HepG2 (cell line): ENCODE measurements around the gene AJUBA. TPM values are rescaled to one million over a fixed set of nuclear protein-coding genes. Genes with fewer than 3 reads are reported as not detected.

Experiments used
- AFF4 ChIP-seq: sonication (generic); formaldehyde crosslinking; IDR thresholded peaks from 2 replicates; pipeline ENCODE4 v1.4.0; 2020; ENCODE audit warnings: missing genetic modification reagents
- CBX2 ChIP-seq, 2 experiments: fragments of 200-600 bp in 1 of 2; sonication (generic); formaldehyde crosslinking in 1 of 2; IDR thresholded peaks; 2 replicates each; pipeline versions ENCODE4 v1.7.0 to v1.8.1; 2018 to 2022; ENCODE audit warnings: low read depth in 2 of 2, low read length in 1 of 2, mild to moderate bottlenecking in 1 of 2, missing genetic modification reagents in 1 of 2
- CCAR2 ChIP-seq: fragments of 200-400 bp; formaldehyde crosslinking; optimal IDR thresholded peaks from 2 replicates; pipeline ENCODE3; 2018; ENCODE audit warnings: low read depth, mild to moderate bottlenecking, low read length, moderate library complexity
- CENPT ChIP-seq: sonication (generic); formaldehyde crosslinking; IDR thresholded peaks from 2 replicates; pipeline ENCODE4 v1.8.0; 2022; ENCODE audit warnings: low read depth, mild to moderate bottlenecking, moderate library complexity, missing genetic modification reagents
- CHD4 ChIP-seq: fragments of 200-600 bp; sonication (generic); IDR thresholded peaks from 2 replicates; pipeline ENCODE4 v1.7.0; 2017; ENCODE audit warnings: mild to moderate bottlenecking, low read length, borderline replicate concordance
- ELF1 ChIP-seq: sonication (generic); formaldehyde crosslinking; IDR thresholded peaks from 2 replicates; pipeline ENCODE4 v1.4.0; 2020; ENCODE audit warnings: missing genetic modification reagents
- ELF4 ChIP-seq: sonication (generic); formaldehyde crosslinking; IDR thresholded peaks from 2 replicates; pipeline ENCODE4 v1.5.0; 2020; ENCODE audit warnings: missing genetic modification reagents, mild to moderate bottlenecking, moderate library complexity, borderline replicate concordance
- FOXP4 ChIP-seq: sonication (generic); formaldehyde crosslinking; IDR thresholded peaks from 2 replicates; pipeline ENCODE4 v1.4.0; 2020; ENCODE audit warnings: missing genetic modification reagents
- KDM6A ChIP-seq: IDR thresholded peaks from 2 replicates; pipeline ENCODE4 v1.6.1; 2016; ENCODE audit warnings: low read depth
- NCOA1 ChIP-seq: sonication (generic); formaldehyde crosslinking; IDR thresholded peaks from 2 replicates; pipeline ENCODE4 v1.9.0; 2021; ENCODE audit warnings: missing genetic modification reagents
- NFIB ChIP-seq: sonication (generic); formaldehyde crosslinking; IDR thresholded peaks from 2 replicates; pipeline ENCODE4 v1.9.0; 2021; ENCODE audit warnings: missing genetic modification reagents, mild to moderate bottlenecking, borderline replicate concordance
- TRIM22 ChIP-seq: fragments of 450-650 bp; IDR thresholded peaks from 2 replicates; pipeline ENCODE4 v1.6.1; 2017
- ZFY ChIP-seq: sonication (generic); formaldehyde crosslinking; IDR thresholded peaks from 2 replicates; pipeline ENCODE4 v1.4.0; 2020; ENCODE audit warnings: missing genetic modification reagents
- ZNF281 ChIP-seq: sonication (generic); formaldehyde crosslinking; IDR thresholded peaks from 2 replicates; pipeline ENCODE4 v1.4.0; 2020; ENCODE audit warnings: missing genetic modification reagents, borderline replicate concordance
- ZNF557 ChIP-seq: sonication (generic); formaldehyde crosslinking; IDR thresholded peaks from 2 replicates; pipeline ENCODE4 v1.4.0; 2020; ENCODE audit warnings: missing genetic modification reagents
- ZNF577 ChIP-seq: sonication (generic); formaldehyde crosslinking; IDR thresholded peaks from 2 replicates; pipeline ENCODE4 v1.4.0; 2020; ENCODE audit warnings: mild to moderate bottlenecking, low read depth, missing genetic modification reagents, borderline replicate concordance
- polyA plus RNA-seq, 8 experiments: library from polyadenylated mRNA; depleted of rRNA in 3 of 8; stranded (reverse) in 7 of 8; unstranded in 1 of 8; fragments of >200 nt; fragmentation: Illumina TruSeq in 4 of 8; extraction: Trizol in 4 of 8; gene quantifications; 2 replicates each; pipeline versions ENCODE4 v1.2.1 to v1.2.3, GENCODE V29; 2011 to 2016; ENCODE audit warnings: low read depth in 4 of 8, missing spikeins in 1 of 8, mixed read lengths in 1 of 8; ENCODE audit not compliant: insufficient read depth in 1 of 8
- total RNA-seq, 5 experiments: library from RNA; depleted of rRNA; stranded (reverse); fragments of >200 nt; fragmentation: Illumina TruSeq; extraction: Trizol; gene quantifications; 2 replicates each; pipeline ENCODE4 v1.2.3, GENCODE V29; 2016; ENCODE audit warnings: low read depth in 1 of 5

Gene AJUBA
- total and polyA plus RNA-seq, 2 of the 13 experiments (the other 11 are each of a cell fraction or from before 2014, with no cell fraction given): 157 to 241 TPM

- TF ChIP-seq AFF4 (CRISPR knock-in tag) (peak; percentile 86), ZFY (CRISPR knock-in tag) (peak; percentile 83), ZNF577 (CRISPR knock-in tag) (no peak), FOXP4 (peak; percentile 91), TRIM22 (no peak), CENPT (CRISPR knock-in tag) (peak; percentile 56; the same call in 1 of the 2 replicates), ELF1 (peak; percentile 78), NFIB (CRISPR knock-in tag) (peak; percentile 86; the same call in 1 of the 2 replicates), ZNF281 (CRISPR knock-in tag) (peak; percentile 87), NCOA1 (CRISPR knock-in tag) (peak; percentile 29; the same call in 1 of the 2 replicates), ZNF557 (CRISPR knock-in tag) (peak; percentile 98), KDM6A (CRISPR knock-in tag) (peak; percentile 58; the same call in 1 of the 2 replicates), ELF4 (CRISPR knock-in tag) (peak; percentile 57; the same call in 1 of the 2 replicates), CHD4 (no peak), CBX2 (IDR thresholded peaks at IDR 0.05; ENCODE audit: low read depth, low read length) (no peak), CBX2 (CRISPR knock-in tag; IDR thresholded peaks at IDR 0.05; ENCODE audit: low read depth) (peak; percentile 98), CCAR2 (peak; percentile 20)
These were observed 24.4 kb upstream of the AJUBA start (continued) for GRCh38 chr14:23006544-23007419.
